ENCODE measurements around the gene KIF22. TPM values are rescaled to one million over a fixed set of nuclear protein-coding genes. Genes with fewer than 3 reads are reported as not detected.
"Not testable (repeated sequence)": the region's sequence is repeated elsewhere in the genome, so short reads cannot be mapped to it uniquely, and the experiment has no call there.

The KIF22 gene
- total RNA-seq, 6 experiments from 2014 or later = 9.8 to 27.1 (median 24.7) TPM

GRCh38 chr16:29826342-29826695, 35.8 kb downstream of the KIF22 start:
- DNase-seq (no peak), ATAC-seq (no peak)
- 100% methylated on average over 1 of the region's 8 CpGs for WGBS (ENCODE audit: insufficient coverage, low coverage, low lambda C conversion rate, missing lambda C conversion rate)
- Histone ChIP-seq H3K36me3 (peaks cover 0 to 7% (median under 1%) of the 10 kb centered on the region in 4 donors), H3K27ac (no peak overlapping the region), H3K27me3 (no peaks in the 10 kb centered on the region), H3K9me3 (no peaks in the 10 kb centered on the region), H3K4me3 (no peak overlapping the region), H3K4me1 (peaks cover 0 to 40% (median 19%) of the 10 kb centered on the region in 4 donors)
- intact Hi-C loops (cut with DNase I) = no loop called here
- TF ChIP-seq CTCF (IDR thresholded peaks at IDR 0.05) (no peak), POLR2A (IDR thresholded peaks at IDR 0.05) (no peak)

- no peaks in the 10 kb centered on the region for H3K27me3 ChIP-seq
- no peaks in the 10 kb centered on the region for H3K9me3 ChIP-seq
- no CpG with 5 or more reads among the region's 11 CpGs for WGBS (ENCODE audit: insufficient coverage, low coverage, low lambda C conversion rate, missing lambda C conversion rate)
- no peak overlapping the region for H3K4me3 ChIP-seq
- DNase-seq (no peak), ATAC-seq (no peak)
- peak overlapping the region in 1 of 3 donors; percentile 59 for H3K27ac ChIP-seq
- H3K4me1 ChIP-seq = peaks cover 0 to 25% (median 5%) of the 10 kb centered on the region in 4 donors
- TF ChIP-seq POLR2A (IDR thresholded peaks at IDR 0.05) = no peak
- no peak for TF ChIP-seq CTCF (IDR thresholded peaks at IDR 0.05)
- peaks cover 9 to 28% (median 20%) of the 10 kb centered on the region in 4 donors for H3K36me3 ChIP-seq
- intact Hi-C loops (cut with DNase I) = no loop called here
Observed at GRCh38 chr16:29830774-29831173, 40.2 kb downstream of the KIF22 start.

GRCh38 chr16:29831490-29831889, 40.9 kb downstream of the KIF22 start:
- no peaks in the 10 kb centered on the region for H3K27me3 ChIP-seq
- ATAC-seq (peak; percentile 43 to 90 (median 60)), DNase-seq (peak in 1 of 3 donors; percentile 78)
- H3K9me3 ChIP-seq = no peaks in the 10 kb centered on the region
- TF ChIP-seq CTCF (IDR thresholded peaks at IDR 0.05) (no peak), POLR2A (IDR thresholded peaks at IDR 0.05) (no peak)
- peak overlapping the region in 1 of 3 donors; percentile 59 for H3K27ac ChIP-seq
- peaks cover 0 to 25% (median 5%) of the 10 kb centered on the region in 4 donors for H3K4me1 ChIP-seq
- no peak overlapping the region for H3K4me3 ChIP-seq
- WGBS (ENCODE audit: insufficient coverage, low coverage, low lambda C conversion rate, missing lambda C conversion rate) = 60% methylated on average over 1 of the region's 2 CpGs
- H3K36me3 ChIP-seq = peaks cover 9 to 32% (median 22%) of the 10 kb centered on the region in 4 donors
- intact Hi-C loops (cut with DNase I) = no loop called here

- Histone ChIP-seq H3K36me3 (peaks cover 9 to 48% (median 31%) of the 10 kb centered on the region in 4 donors), H3K4me1 (peaks cover 0 to 25% (median 5%) of the 10 kb centered on the region in 4 donors)
- H3K4me3 ChIP-seq; ATAC-seq; H3K9me3 ChIP-seq; intact Hi-C loops (cut with DNase I); H3K27me3 ChIP-seq; H3K27ac ChIP-seq; DNase-seq: not testable (repeated sequence)
- no CpG with 5 or more reads among the region's 4 CpGs for WGBS (ENCODE audit: insufficient coverage, low coverage, low lambda C conversion rate, missing lambda C conversion rate)
Observed at GRCh38 chr16:29833219-29833618, 42.7 kb downstream of the KIF22 start.

- Histone ChIP-seq H3K4me1 (peaks cover 0 to 19% (median 5%) of the 10 kb centered on the region in 4 donors), H3K36me3 (peaks cover 9 to 56% (median 34%) of the 10 kb centered on the region in 4 donors), H3K27ac (no peak overlapping the region), H3K9me3 (no peaks in the 10 kb centered on the region), H3K4me3 (no peak overlapping the region), H3K27me3 (no peaks in the 10 kb centered on the region)
- intact Hi-C loops (cut with DNase I) = no loop called here
- ATAC-seq = no peak
- DNase-seq = no peak
- 100% methylated on average over 1 of the region's 5 CpGs for WGBS (ENCODE audit: insufficient coverage, low coverage, low lambda C conversion rate, missing lambda C conversion rate)
- TF ChIP-seq CTCF (IDR thresholded peaks at IDR 0.05) (no peak), POLR2A (IDR thresholded peaks at IDR 0.05) (no peak)
Observed at GRCh38 chr16:29834079-29834478, 43.5 kb downstream of the KIF22 start.

Data from right lobe of liver (tissue), 6 donors.